ENCODE measurements around the gene MAD1L1.
"Not testable (repeated sequence)": the region's sequence is repeated elsewhere in the genome, so short reads cannot be mapped to it uniquely, and the experiment has no call there.

Gene MAD1L1

DNA sequence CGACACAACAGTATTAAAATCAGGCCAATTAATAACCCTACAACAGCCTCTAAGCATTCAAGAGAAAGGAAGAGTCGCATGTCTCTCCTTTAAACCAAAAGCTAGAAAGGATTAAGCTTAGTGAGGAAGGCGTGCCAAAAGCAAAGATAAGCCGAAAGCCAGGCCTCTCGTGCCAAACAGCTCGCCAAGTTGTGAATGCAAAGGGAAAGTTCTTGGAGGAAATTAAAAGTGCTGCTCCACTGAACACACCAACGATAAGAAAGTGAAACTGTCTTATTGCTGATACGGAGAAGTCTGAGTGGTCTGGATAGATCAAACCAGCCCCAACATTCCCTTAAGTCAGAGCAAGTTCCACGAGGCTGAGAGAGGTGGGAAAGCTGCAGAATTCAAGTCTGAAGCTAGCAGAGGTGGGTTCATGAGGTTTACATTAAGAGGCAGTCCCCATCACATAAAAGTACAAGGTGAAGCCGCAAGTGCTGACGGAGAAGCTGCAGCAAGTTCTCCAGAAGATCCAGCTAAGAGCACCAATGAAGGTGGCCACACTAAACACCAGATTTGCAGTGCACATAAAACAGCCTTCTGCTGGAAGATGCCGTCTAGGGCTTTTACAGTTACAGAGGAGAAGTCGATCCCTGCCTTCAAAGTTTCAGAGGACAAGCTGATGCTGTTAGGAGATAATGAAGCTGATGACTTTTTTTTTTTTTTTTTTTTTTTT lies 194.8 kb downstream of the MAD1L1 start:
- DNase-seq, result peak; percentile 76

DNA sequence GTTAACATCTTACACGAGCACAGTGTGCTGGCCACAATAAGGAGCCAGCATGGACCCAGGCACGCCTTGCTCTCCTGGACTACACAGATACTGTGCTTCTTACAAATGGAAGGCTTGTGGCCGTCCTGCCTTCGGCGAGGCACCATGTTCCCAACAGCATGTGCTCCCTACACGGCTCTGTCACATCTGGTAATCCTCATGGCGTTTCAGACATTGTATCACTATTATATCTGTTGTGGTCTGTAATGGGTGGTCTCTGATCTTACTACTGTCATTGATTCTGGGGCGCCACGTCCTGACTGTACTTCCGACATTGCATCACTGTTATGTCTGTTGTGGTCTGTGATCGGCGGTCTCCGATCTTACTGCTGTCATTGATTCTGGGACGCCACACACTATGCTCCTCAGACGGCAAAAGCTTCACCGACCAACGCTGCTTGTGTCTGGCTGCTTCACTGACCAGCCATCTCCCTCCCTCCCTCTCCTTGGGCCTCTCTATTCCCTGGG lies 195.4 kb downstream of the MAD1L1 start:
- peak; percentile 77 for DNase-seq

DNA sequence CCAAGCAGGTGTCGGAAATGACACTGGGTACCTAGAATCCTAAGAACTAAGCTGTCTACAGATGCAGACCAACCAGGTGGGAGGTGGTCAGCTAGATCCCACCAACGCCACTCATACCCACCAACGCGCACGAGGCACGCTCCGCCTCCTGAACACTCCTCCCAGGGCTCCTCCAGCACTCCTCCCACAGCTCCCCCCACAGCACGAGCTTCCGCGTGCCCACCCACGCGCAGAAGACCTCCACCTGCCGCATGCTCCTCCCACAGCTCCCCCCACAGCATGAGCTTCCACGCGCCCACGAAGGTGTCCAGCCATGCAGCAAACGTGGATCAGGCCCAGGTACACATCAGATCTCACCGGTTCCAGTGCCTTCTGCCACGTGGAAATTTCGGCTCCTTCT lies 196.0 kb downstream of the MAD1L1 start:
- DNase-seq, result no peak

DNA sequence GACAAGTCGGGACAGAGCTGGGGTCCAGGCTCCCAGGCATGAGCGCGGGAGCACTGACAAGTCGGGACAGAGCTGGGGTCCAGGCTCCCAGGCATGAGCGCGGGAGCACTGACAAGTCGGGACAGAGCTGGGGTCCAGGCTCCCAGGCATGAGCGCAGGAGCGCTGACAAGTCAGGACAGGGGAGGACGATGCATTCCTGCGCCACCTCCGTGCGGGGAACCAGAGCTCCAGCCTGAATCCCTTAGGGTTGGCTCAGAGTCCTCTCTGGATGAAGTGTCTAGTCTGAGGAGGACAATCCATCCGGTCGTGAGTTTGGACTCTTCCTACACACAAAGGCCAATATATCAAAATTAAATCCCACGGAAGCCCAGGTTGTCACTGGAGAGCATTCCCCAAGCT lies 196.5 kb downstream of the MAD1L1 start:
- not testable (repeated sequence) for DNase-seq

DNA sequence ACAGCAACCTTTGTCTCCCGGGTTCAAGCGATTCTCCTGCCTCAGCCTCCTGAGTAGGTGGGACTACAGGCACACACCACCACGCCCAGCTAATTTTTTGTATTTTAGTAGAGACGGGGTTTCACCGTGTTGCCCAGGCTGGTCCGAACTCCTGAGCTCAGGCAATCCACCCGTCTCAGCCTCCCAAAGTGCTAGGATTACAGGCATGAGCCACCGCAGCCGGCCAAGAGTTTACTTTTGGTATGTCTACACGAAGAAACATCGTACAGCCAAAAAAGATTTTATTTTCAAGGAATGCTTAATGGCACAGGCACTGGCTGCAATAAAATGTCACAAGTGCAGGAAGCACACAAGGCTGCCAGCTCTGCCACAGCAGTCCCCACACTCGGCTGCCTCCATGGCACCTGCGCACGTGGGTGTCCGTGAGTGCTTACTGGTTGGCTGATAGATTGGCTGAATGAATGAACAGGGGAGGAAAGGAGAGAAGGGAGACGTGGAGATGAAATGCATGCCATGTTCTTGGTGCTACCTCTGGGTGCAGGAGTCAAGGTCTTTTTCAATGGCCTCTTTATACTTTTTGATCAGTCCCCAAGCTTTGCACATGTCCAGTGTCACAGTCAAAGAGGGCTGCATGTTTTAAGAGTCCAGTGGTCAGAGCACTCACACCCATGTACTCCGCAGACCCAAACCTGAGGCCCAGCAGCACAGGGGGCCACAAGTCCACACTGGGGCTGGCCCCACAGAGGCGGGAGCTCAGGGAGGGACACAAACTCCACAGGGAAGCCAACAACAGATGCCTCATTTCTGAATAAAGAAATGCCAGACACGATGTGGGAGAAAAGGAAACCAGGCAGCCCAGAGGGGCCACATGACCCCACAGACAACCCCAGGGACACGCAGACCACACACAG lies 198.2 kb downstream of the MAD1L1 start:
- no peak for DNase-seq

DNA sequence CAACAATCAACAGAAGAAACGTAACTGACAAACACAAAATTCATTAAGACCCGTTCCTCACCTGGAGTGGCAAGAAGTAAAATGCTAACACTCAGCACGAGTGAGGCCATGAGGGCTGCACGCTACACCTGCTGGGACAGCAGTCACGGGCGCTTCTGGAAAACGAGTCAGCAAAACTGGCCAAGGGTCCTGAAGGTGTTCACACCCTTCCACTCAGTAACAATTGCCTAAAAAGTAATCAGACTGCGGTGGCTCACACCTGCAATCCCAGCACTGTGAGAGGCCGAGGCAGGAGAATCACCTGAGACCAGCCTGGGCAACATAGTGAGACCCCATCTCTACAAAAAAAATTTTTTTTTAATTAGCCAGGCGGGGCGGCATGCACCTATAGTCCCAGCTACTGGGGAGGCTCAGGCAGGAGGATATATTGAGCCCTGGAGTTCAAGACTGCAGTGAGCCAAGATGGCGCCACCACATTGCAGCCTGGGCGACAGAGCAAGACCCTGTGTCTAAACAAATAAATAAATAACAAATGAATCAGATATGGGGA lies 199.1 kb downstream of the MAD1L1 start:
- no peak for DNase-seq

DNA sequence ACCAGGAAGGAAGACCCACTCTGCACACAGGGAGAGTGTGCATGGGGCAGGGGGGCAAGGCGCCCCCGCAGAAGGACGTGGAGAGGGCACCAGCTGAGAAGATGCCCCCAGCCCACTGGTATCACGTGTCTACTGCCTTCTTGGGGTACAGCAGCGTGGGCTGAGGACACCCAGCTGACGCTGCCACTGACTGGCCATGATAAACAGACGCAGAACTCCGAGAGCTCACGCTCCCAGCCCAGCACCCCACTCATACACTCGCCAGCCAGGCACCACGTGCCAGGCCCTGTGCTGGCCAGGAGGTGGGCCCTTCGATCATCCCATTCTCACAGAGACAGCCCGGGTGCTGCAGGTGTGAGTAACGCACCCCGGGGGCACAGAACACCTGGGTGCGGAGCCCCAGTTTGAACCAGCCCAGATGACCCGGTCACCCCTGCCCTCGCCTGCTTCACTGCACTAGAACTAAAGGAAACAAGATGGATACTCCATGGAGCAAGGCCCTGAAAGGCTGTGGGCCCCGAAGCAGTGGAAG lies 199.8 kb downstream of the MAD1L1 start:
- DNase-seq, result no peak

DNA sequence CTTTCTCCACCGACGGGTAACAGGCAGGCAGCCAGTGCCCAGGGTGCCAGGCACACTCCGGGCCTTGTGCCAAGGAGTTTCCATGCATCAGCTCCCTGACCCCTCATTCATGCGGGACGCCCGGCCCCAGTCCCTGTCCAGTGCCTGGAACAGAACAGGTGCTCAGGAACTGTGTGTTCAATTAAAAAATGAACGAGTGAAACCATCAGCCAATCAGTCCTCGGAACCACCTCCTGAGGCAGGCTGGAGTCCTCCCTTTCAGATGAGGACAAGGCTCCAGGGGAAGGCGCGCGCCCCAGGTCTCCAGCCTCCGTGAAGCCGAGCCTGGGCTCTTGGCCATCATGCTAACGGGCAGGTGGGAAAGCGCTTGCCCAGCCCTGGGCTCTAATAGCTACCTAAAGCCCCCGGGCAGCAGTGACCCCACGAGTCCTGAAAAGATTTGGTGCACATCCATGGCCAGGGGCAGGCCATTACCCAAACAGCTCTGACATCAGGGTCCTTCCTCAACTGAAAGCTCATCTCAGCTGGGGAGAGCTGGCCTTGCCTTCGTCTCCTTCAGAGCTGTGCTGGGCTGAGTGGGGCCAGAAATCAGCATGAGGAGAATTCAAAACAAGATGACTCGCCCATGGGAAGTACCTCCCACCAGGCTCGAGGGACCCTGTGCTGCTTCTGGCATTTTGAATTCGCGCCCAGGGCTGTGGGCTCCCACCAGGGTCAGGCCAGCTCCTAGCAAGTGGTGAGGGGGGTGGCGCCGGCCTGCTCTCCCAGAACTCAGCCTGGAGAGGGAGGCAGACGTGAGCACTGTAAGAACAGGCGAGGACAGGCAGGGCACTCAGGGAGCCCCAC lies 200.5 kb downstream of the MAD1L1 start:
- DNase-seq, result no peak

DNA sequence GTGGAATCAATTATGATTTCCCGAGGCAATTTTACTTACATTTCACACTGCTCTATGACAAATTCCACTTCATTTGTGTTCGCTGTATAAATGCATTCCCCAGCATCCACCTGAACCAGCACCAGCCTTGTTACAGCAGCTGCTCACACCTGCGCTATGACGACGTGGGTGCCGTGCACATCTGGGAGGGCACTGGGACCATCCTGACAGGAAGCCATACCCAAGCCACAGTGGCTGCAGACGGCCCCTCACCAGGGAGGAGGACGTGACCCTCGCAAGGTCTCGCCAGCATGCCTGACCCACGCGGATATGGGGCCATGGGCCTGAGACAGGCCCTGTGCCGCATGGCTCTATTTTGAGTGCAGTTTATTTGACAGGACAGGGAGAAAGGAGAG lies 201.3 kb downstream of the MAD1L1 start:
- no peak for DNase-seq

DNA sequence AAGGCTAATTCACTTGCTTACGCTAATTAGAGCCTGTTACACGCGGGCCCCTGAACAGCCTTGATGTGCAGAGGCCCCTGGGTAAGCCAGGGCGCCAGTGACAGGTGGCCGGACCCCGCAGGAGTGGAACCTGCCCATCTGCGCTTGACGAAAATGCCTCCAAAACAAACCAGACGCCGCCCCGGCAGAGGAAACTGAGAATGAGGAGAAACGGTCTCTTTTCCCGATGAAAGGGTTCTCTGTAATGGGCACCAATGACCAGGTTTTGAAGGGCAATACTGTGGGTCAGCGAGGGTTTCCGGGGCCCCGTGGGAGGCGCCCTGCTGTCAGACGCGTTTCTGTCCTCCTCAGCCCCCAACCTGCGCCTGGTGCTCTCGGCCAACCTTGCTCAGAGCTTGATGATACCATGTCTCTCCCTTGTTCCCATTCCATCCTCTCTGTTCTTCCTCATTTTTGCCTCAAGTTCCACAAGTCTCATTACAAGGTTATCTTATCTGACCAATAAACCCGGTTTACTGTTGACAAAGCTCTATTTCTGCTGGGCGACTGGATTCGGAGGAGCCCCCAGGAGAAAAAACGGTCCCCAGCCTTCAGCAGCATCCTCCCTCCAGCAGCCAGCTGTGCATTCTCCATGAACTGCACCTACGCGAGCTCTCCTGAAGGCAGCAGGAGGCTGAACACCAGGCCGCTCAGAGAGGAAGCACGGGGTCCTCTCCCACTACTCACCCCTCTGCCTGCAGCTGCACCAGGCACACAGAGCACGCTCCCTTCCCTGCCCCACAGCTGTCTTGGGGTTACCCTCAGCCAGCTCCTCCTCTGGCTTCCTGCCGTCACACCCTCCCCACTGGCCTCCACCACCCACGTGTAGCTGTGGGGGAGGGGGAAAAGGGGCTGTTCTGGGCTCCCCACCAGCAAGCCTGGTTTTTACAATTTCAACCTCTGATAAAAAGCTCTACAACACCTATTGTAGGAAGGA lies 202.0 kb downstream of the MAD1L1 start:
- no peak for DNase-seq

DNA sequence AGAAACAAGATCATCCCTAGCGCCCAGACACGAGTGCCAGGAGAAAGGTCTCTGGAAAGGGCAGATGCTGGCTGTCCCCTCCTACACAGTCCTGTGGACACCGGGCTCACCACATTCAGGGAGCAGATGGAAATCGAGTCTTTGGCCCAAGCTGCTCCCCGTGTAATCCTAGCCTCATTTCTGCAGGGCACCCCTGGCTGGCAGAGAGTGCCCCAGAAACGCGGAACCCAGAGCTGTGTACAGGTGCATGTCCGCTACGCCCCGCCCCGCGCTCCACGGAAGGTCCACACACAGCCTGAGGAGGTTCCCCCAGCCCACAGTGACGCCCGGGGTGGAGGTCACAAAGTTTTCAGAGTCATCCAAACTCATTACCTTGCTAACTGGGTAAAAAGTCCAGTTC lies 202.8 kb downstream of the MAD1L1 start:
- DNase-seq, result no peak

DNA sequence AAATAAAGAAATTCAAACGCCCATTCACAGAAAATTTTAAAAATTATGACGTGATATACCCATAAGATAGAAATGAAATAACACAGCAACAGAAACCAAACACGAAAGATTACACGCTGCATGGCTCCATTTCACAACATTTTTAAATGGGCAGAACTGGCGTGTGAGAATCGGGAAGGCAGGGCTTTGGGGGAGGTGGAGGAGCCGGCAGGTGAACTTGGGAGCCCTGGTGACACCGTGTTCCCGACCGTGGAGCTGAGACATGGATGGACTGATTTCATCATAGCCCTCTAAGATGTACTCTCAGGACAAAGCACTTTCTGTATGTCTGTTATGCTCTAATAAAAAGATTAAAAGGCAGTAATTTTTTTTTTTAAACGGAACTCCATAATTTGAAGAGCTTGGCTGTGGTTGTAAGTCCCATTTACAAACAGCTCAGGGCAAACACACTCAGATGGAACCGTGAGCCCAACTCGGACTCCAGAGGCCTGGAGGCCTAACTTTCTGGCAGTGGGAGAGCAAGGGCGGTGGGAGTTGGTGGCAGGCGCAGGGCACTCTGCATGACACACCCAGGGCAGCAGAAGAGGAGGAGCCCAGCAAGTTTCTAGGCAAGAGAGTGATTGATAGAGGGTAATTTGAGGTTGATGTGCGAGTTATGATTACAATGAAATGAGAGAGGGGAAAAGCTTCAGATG lies 203.4 kb downstream of the MAD1L1 start:
- DNase-seq, result no peak

DNA sequence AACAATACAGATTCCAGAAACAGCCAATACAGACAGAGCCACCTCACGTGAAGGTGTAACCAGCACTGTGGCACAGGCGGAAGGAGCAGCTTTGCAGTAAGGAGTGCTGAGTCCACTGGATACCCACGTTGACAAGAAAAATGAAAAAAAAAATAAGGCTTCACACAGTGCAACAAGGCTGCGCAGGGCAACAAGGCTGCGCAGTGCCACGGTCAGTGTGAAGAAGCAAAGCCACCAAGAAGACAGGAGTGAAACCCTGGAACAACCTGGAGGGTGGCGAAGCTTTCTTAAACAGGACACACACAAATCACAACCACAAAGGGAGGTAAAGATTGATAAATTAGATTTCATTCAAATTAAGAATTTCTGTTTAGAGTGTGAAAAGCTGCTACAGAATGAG lies 204.0 kb downstream of the MAD1L1 start:
- no peak for DNase-seq

DNA sequence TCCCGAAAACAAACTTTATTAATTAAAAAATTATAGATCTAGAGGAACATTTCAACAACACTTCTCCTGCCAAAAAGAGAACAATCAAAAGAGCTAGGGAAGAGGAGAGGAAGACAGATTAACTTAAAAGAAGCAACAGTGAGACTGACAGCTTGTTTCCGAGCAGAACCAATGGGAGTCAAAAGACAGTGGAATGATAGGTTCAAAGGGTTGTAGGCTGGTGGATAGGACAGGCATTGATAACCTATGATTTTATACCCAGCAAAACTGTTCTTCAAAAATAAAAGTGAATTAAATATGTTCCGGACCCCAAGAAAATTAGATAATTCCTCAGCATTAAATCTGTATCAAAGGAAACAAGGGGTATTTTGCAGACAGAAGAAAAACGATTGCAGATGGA lies 207.6 kb downstream of the MAD1L1 start:
- no peak for DNase-seq

DNA sequence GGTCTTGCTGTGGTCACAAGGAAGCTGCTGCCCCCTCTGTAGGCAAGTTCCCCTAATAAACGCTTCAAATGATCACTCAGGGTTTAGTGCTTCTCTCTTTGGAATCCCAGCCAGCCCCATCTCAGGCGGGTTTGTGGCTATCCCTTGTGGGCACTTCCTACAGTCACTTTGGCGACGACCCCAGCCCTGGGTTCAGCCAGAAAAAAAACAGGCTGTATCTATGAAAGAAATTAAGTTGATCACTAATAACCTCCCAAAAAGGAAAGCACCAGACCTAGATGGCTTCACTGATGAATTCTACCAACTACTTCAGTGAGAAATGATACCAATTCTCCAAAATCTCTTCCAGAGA lies 208.2 kb downstream of the MAD1L1 start:
- DNase-seq, result no peak

DNA sequence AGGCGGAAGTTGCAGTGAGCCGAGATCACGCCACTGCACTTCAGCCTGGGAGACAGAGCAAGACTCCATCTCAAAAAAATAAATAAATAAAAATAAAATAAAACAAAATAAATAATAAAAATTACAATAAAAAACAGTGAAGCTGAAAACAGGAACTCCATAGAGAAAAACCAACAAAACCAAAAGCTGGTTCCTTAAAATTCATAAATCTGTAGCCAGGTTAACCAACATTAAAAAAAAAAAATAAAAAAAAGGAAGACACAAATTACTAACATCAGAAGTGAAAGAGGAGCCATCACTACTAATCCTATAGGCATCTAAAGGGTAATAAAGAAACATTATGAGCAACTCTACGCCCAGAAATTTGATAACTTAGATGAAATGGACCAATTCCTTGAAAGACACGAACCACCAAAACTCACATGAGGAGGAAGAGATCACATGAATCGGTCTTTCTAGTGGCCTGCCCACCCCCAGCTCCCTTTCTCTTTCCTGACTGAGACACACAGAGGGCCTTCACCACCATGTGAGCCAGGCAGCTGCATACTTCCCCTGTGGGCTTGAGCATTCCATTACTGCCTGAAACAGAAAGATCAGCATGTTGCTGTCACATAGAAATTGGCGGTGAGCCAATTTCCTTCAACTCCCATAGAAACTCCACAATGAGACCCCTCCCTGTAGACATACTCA lies 208.7 kb downstream of the MAD1L1 start:
- DNase-seq, result no peak

DNA sequence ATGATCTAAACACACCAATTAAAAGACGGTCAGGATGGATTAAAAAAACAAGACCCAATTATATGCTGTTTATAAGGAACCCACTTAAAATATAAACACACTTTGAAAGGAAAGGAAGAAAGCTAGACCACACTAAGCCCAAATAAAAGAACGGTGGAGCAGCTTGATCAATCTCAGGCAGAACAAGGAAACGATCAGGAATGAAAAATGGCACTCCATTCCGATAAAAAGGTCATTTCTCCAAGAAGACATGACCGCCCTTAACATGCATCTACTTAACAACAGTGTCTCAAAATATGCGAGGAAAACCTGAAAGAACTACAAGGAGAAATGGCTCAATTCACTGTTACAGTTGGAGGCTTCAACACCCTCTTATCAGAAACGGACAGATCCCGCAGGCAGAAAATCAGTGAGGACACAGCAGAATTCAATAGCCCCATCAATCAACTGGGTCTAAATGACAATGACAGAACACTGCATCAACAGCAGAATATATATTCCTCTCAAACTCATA lies 210.0 kb downstream of the MAD1L1 start:
- no peak for DNase-seq

DNA sequence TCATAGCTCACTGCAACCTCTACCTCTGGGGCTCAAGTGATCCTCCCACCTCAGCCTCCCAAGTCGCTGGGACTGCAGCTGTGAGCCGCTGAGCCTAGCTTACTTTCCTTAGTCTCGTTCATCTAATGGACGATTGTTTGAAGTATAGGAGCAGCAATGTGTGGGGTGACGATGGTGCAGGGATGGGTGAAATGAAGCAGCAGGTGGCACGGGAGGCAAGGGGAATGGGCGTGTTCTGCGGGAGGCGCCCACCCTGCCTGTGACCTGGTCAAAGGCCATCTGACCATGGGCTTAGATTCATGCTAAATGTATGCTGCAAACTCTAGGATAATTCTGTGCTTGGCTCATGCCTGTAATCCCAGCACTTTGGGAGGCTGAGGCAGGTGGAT lies 210.7 kb downstream of the MAD1L1 start:
- DNase-seq, result no peak

DNA sequence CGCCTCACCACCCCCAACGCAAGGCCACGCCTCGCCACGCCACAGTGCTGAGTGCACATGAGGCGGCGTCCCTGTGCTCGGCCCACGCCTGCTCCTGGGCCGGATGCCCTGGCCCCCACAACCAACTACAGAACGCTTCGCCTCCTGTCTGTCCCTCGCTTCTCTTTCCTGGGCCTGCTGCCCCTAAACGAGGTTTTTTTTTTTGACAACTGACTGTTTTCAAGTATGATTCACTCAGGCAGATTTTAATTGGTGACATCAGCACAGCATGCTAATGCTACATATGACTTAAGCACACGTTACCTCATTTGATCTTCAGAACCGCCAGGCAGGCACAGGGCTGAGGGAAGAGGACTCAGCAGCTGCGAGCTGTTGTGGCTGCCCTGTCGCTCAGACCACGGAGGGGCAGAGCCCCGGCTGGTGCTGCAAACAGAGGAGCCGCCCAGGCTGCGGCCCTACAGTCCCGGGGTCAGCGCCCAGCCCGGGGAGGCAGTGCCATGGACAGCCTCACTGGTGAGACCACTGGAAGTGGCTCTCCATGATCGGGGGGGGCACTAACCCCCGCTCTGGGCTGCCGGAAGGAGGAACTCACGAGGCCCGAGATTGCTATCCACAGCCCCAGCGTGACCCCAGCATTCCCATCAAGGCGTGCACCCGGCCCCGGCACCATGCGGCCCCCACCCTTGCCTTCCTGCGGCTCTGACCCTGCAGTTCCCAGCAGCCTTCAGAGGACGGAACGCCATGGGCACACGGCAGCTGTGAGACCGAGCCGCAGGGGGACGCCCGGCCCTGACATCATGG lies 212.8 kb downstream of the MAD1L1 start:
- DNase-seq, result peak; percentile 76
